Endothelial cell of umbilical vein (primary cell): Measurements from ENCODE around the gene P2RX4. TPM values are rescaled to one million over a fixed set of nuclear protein-coding genes. Genes with fewer than 3 reads are reported as not detected.

ENCODE experiments used
- BruUV-seq: library from RNA; stranded (reverse); fragments of 400-500 nt; replicated peaks from 2 replicates; lab custom pipeline; 2021; lab: Mats Ljungman, UMichigan
- CTCF ChIA-PET: fragments of 300-600, 350-600 bp; sonication (Branson Sonifier 250); formaldehyde crosslinking; loops from one replicate; lab custom pipeline; 2021; ENCODE audit warnings: antibody characterized with exemption, inconsistent platforms; lab: Charles Lee
- POLR2A ChIA-PET: fragments of 300-600, 350-600 bp; sonication (Branson Sonifier 250); formaldehyde crosslinking; loops from one replicate; lab custom pipeline; 2021; ENCODE audit warnings: antibody characterized with exemption, inconsistent platforms; lab: Charles Lee
- DNase-seq: peaks from one replicate; pipeline ENCODE4 v3.0.0-alpha.2; 2011; ENCODE audit warnings: low read depth, low spot score
- FAIRE-seq: peaks from 2 replicates; lab custom pipeline; 2011; peaks lifted over from hg19 to GRCh38; lab: Jason Lieb, UNC
- H2AFZ ChIP-seq: 2 replicates; pipeline ENCODE4 v1.6.0; 2012; ENCODE audit warnings: low read depth, low read length, control low read depth, inconsistent platforms
- H3K27ac ChIP-seq: 2 replicates; pipeline ENCODE4 v1.5.1; 2011; ENCODE audit warnings: low read depth, mild to moderate bottlenecking, control low read depth, low read length, moderate library complexity; ENCODE audit not compliant: insufficient read depth
- H3K27me3 ChIP-seq, 2 experiments: 2 replicates each; pipeline versions ENCODE4 v1.6.0 to v1.6.1; 2011; ENCODE audit warnings: low read length in 2 of 2, mixed read lengths in 1 of 2; ENCODE audit not compliant: control insufficient read depth in 2 of 2, insufficient read depth in 2 of 2
- H3K36me3 ChIP-seq, 2 experiments: 2 replicates in 1 of 2; 3 replicates in 1 of 2; pipeline ENCODE4 v1.5.1; 2011; ENCODE audit warnings: low read length in 2 of 2, mild to moderate bottlenecking in 1 of 2, moderate library complexity in 1 of 2; ENCODE audit not compliant: control insufficient read depth in 2 of 2, insufficient read depth in 2 of 2; ENCODE audit errors: extremely low read depth in 1 of 2
- H3K4me1 ChIP-seq: 3 replicates; pipeline ENCODE4 v1.5.1; 2011; ENCODE audit warnings: mild to moderate bottlenecking, low read length; ENCODE audit not compliant: control insufficient read depth, insufficient read depth; ENCODE audit errors: extremely low read depth
- H3K4me2 ChIP-seq: 2 replicates; pipeline ENCODE4 v1.6.1; 2011; ENCODE audit warnings: low read length, control low read depth, mixed read lengths; ENCODE audit not compliant: insufficient read depth
- H3K4me3 ChIP-seq, 3 experiments: fragments of 200-600 bp in 1 of 3; sonication (generic), shearing (Covaris generic) in 1 of 3; replicated peaks in 1 of 3; 2 replicates each; pipeline ENCODE4 v1.5.1; 2011 to 2016; ENCODE audit warnings: control low read depth in 3 of 3, low read length in 3 of 3, mild to moderate bottlenecking in 2 of 3, inconsistent platforms in 1 of 3, low read depth in 1 of 3, moderate library complexity in 1 of 3; ENCODE audit not compliant: insufficient read depth in 1 of 3
- H3K79me2 ChIP-seq: 2 replicates; pipeline ENCODE4 v1.6.0; 2012; ENCODE audit warnings: low read length, inconsistent platforms; ENCODE audit not compliant: control insufficient read depth, insufficient read depth
- H3K9ac ChIP-seq: replicated peaks from 2 replicates; pipeline ENCODE3; 2011; ENCODE audit warnings: low read length, control low read depth; ENCODE audit not compliant: insufficient read depth; ENCODE audit errors: extremely low read depth
- H3K9me1 ChIP-seq: replicated peaks from 3 replicates; pipeline ENCODE4 v1.6.0; 2011; ENCODE audit warnings: mild to moderate bottlenecking, low read length; ENCODE audit not compliant: control insufficient read depth, insufficient read depth; ENCODE audit errors: extremely low read depth
- H3K9me3 ChIP-seq: replicated peaks from 2 replicates; pipeline ENCODE4 v1.5.1; 2012; ENCODE audit warnings: low read length, inconsistent platforms; ENCODE audit not compliant: control insufficient read depth, insufficient read depth
- H4K20me1 ChIP-seq: replicated peaks from 2 replicates; pipeline ENCODE3; 2011; ENCODE audit warnings: mild to moderate bottlenecking, low read length; ENCODE audit not compliant: control insufficient read depth, insufficient read depth; ENCODE audit errors: extremely low read depth
- EZH2 ChIP-seq: IDR thresholded peaks from 2 replicates; pipeline ENCODE4 v1.6.1; 2012; ENCODE audit warnings: borderline replicate concordance, low read depth, mild to moderate bottlenecking, moderate library complexity, low read length, inconsistent platforms; ENCODE audit not compliant: severe bottlenecking
- FOS ChIP-seq: IDR thresholded peaks from 2 replicates; pipeline ENCODE4 v1.6.1; 2011; ENCODE audit warnings: mild to moderate bottlenecking, low read length, moderate library complexity, borderline replicate concordance; ENCODE audit not compliant: insufficient read depth
- GATA2 ChIP-seq: IDR thresholded peaks from 2 replicates; pipeline ENCODE4 v1.7.0; 2011; ENCODE audit warnings: low read depth, mild to moderate bottlenecking, moderate library complexity, mixed read lengths, low read length; ENCODE audit not compliant: insufficient read length, insufficient read depth
- JUN ChIP-seq: IDR thresholded peaks from 2 replicates; pipeline ENCODE4 v1.6.1; 2011; ENCODE audit warnings: borderline replicate concordance, low read depth; ENCODE audit not compliant: insufficient read length, insufficient read depth
- MAX ChIP-seq: IDR thresholded peaks from 2 replicates; pipeline ENCODE4 v1.6.1; 2011; ENCODE audit not compliant: insufficient read depth, insufficient read length
- MYC ChIP-seq: IDR thresholded peaks from one replicate; pipeline ENCODE4 v1.6.1; 2011; ENCODE audit warnings: mild to moderate bottlenecking, low read depth, low read length
- POLR2A ChIP-seq: IDR thresholded peaks from 2 replicates; pipeline ENCODE4 v1.6.1; 2012; ENCODE audit warnings: low read depth, mild to moderate bottlenecking, control low read depth, low read length
- POLR2AphosphoS5 ChIP-seq: IDR thresholded peaks from 2 replicates; pipeline ENCODE4 v1.6.1; 2012; ENCODE audit warnings: low read depth, mild to moderate bottlenecking, control low read depth, low read length, moderate library complexity; ENCODE audit not compliant: insufficient read depth
- dilution Hi-C: fragments of 300-500 bp; cut with MboI; formaldehyde crosslinking; loops from one replicate; pipeline ENCODE4 v1.15.0; 2019; ENCODE audit warnings: low sequenced_read_pairs; ENCODE audit not compliant: extremely low pct_ligation_motif_present
- intact Hi-C: fragments of 100-400 bp; cut with micrococcal nuclease; formaldehyde crosslinking; loops from one replicate; pipeline ENCODE4 v1.10.0; 2022
- polyA plus RNA-seq, 4 experiments: library from polyadenylated mRNA; depleted of rRNA in 3 of 4; stranded (reverse) in 3 of 4; unstranded in 1 of 4; fragments of >200 nt; gene quantifications; 2 replicates each; pipeline versions ENCODE4 v1.2.1 to v1.2.3, GENCODE V29; 2011 to 2012; ENCODE audit warnings: missing spikeins in 1 of 4
- total RNA-seq: library from RNA; stranded (reverse); gene quantifications from 2 replicates; pipeline ENCODE4 v1.2.3, GENCODE V29; 2021
- TF ChIP-seq, protein P1 (sequence below), 2 donors: IDR thresholded peaks; 1 replicate in 1 of 2; 2 replicates in 1 of 2; pipeline ENCODE4 v1.5.1; 2011; ENCODE audit warnings: low read length in 2 of 2, mild to moderate bottlenecking in 2 of 2, moderate library complexity in 2 of 2, control low read depth in 1 of 2, inconsistent platforms in 1 of 2, low read depth in 1 of 2; ENCODE audit not compliant: insufficient read depth in 1 of 2; ENCODE audit errors: extremely low read depth in 1 of 2

Gene P2RX4
- total and polyA plus RNA-seq, 2 donors (not counting 3 experiments of a cell fraction or from before 2014, with no cell fraction given), result 92.8 to 116 TPM

- dilution Hi-C loops, result no loop called here
- no TSS peak for BruUV-seq
- DNase-seq (no peak), FAIRE-seq (no peak)
- ChIA-PET CTCF (interaction anchor here (1.0 kb wide), 1 partner anchor 8 kb away, joined by 3 read pairs; no protein-coding TSS in a partner anchor), POLR2A (no interaction called here)
- H3K9ac ChIP-seq, result no peak overlapping the region
- no peaks in the 10 kb centered on the region for H3K79me2 ChIP-seq
- H3K27me3 ChIP-seq, result no peaks in the 10 kb centered on the region
- no peaks in the 10 kb centered on the region for H3K36me3 ChIP-seq
- H3K27ac ChIP-seq, result no peak overlapping the region
- TF ChIP-seq POLR2AphosphoS5 (no peak), JUN (no peak), POLR2A (no peak), EZH2 (no peak), MAX (no peak), MYC (no peak), GATA2 (no peak), FOS (no peak)
- TF ChIP-seq, protein P1, sequence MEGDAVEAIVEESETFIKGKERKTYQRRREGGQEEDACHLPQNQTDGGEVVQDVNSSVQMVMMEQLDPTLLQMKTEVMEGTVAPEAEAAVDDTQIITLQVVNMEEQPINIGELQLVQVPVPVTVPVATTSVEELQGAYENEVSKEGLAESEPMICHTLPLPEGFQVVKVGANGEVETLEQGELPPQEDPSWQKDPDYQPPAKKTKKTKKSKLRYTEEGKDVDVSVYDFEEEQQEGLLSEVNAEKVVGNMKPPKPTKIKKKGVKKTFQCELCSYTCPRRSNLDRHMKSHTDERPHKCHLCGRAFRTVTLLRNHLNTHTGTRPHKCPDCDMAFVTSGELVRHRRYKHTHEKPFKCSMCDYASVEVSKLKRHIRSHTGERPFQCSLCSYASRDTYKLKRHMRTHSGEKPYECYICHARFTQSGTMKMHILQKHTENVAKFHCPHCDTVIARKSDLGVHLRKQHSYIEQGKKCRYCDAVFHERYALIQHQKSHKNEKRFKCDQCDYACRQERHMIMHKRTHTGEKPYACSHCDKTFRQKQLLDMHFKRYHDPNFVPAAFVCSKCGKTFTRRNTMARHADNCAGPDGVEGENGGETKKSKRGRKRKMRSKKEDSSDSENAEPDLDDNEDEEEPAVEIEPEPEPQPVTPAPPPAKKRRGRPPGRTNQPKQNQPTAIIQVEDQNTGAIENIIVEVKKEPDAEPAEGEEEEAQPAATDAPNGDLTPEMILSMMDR (IDR thresholded peaks at IDR 0.05; ENCODE audit: extremely low read depth in 1 of 2, insufficient read depth in 1 of 2, low read depth in 1 of 2, low read length in 2 of 2), result no peak
- intact Hi-C loops, result no loop called here
- H2AFZ ChIP-seq, result no peak overlapping the region
- H3K9me3 ChIP-seq, result no peaks in the 10 kb centered on the region
- no peaks in the 10 kb centered on the region for H4K20me1 ChIP-seq
- H3K4me2 ChIP-seq, result no peak overlapping the region
- H3K9me1 ChIP-seq, result no peaks in the 10 kb centered on the region
- H3K4me3 ChIP-seq, result no peak overlapping the region
- peaks cover 11% of the 10 kb centered on the region for H3K4me1 ChIP-seq
Measured at GRCh38 chr12:121167951-121168350, 42.0 kb upstream of the P2RX4 start.
